Raji (cell line): ENCODE measurements around the gene DACT2.

ENCODE experiments used
- POLR2A ChIP-seq: IDR thresholded peaks from 2 replicates; pipeline ENCODE4 v1.6.1; 2011; ENCODE audit warnings: low read depth, low read length, control low read depth; ENCODE audit not compliant: insufficient read depth

The DACT2 gene

GRCh38 chr6:168314948-168315347 lies 4.6 kb downstream of the DACT2 start:
- TF ChIP-seq POLR2A: no peak

- TF ChIP-seq POLR2A: no peak
Observed at GRCh38 chr6:168314021-168314420, 5.6 kb downstream of the DACT2 start.

- TF ChIP-seq POLR2A: no peak
Observed at GRCh38 chr6:168313431-168314011, 6.1 kb downstream of the DACT2 start.

- TF ChIP-seq POLR2A: no peak
Observed at GRCh38 chr6:168311410-168312124, 8.0 kb downstream of the DACT2 start.

GRCh38 chr6:168310945-168311344 lies 8.6 kb downstream of the DACT2 start:
- no peak for TF ChIP-seq POLR2A

- no peak for TF ChIP-seq POLR2A
Observed at GRCh38 chr6:168310403-168310802, 9.2 kb downstream of the DACT2 start.

GRCh38 chr6:168309997-168310396 lies 9.6 kb downstream of the DACT2 start:
- TF ChIP-seq POLR2A: no peak

- no peak for TF ChIP-seq POLR2A
Observed at GRCh38 chr6:168309183-168309582, 10.4 kb downstream of the DACT2 start.

- TF ChIP-seq POLR2A: no peak
Observed at GRCh38 chr6:168308390-168309144, 11.0 kb downstream of the DACT2 start.

- no peak for TF ChIP-seq POLR2A
Observed at GRCh38 chr6:168307695-168308021, 11.9 kb downstream of the DACT2 start.

GRCh38 chr6:168307015-168307694 lies 12.4 kb downstream of the DACT2 start:
- no peak for TF ChIP-seq POLR2A

GRCh38 chr6:168305863-168306262 lies 13.7 kb downstream of the DACT2 start:
- no peak for TF ChIP-seq POLR2A

GRCh38 chr6:168305096-168305749 lies 14.4 kb downstream of the DACT2 start:
- TF ChIP-seq POLR2A: no peak

- TF ChIP-seq POLR2A: no peak
Observed at GRCh38 chr6:168304752-168305015, 14.9 kb downstream of the DACT2 start.

GRCh38 chr6:168303982-168304751 lies 15.4 kb downstream of the DACT2 start:
- TF ChIP-seq POLR2A: no peak

GRCh38 chr6:168302534-168302933 lies 17.0 kb downstream of the DACT2 start:
- TF ChIP-seq POLR2A: no peak
